GM18951 (cell line): ENCODE results near the gene SPTBN1.
A peak's percentile ranks its signal among the peaks of the same experiment; 100 is the strongest.

Experiments used
- POLR2A ChIP-seq: IDR thresholded peaks from 4 replicates; pipeline ENCODE4 v1.6.1; 2011; ENCODE audit warnings: mild to moderate bottlenecking; ENCODE audit not compliant: insufficient read length, insufficient read depth; ENCODE audit errors: extremely low read depth
- in situ Hi-C: fragments of 300-500 bp; cut with MboI; formaldehyde crosslinking; loops from one replicate; pipeline ENCODE4 v1.12.0; 2022; ENCODE audit warnings: low sequenced_read_pairs, mixed read lengths, inconsistent platforms; ENCODE audit not compliant: unreplicated experiment

Gene SPTBN1

GRCh38 chr2:54579061-54579681 lies 123.0 kb downstream of the SPTBN1 start:
- in situ Hi-C loops: loop anchor here (5.0 to 10.0 kb wide), 2 partner anchors 56 to 57 kb away; no protein-coding TSS in a partner anchor
- no peak for TF ChIP-seq POLR2A

- in situ Hi-C loops: loop anchor here (5.0 to 10.0 kb wide), 2 partner anchors 55 to 58 kb away; no protein-coding TSS in a partner anchor
- TF ChIP-seq POLR2A: peak; percentile 26
These were observed 123.8 kb downstream of the SPTBN1 start for GRCh38 chr2:54579682-54580620.

GRCh38 chr2:54581326-54582039 lies 125.4 kb downstream of the SPTBN1 start:
- in situ Hi-C loops: no loop called here
- no peak for TF ChIP-seq POLR2A

GRCh38 chr2:54582987-54583386 lies 126.9 kb downstream of the SPTBN1 start:
- in situ Hi-C loops: no loop called here
- no peak for TF ChIP-seq POLR2A

- in situ Hi-C loops: no loop called here
- TF ChIP-seq POLR2A: no peak
These were observed 128.5 kb downstream of the SPTBN1 start for GRCh38 chr2:54584598-54584997.

GRCh38 chr2:54585136-54585733 lies 129.1 kb downstream of the SPTBN1 start:
- no peak for TF ChIP-seq POLR2A
- in situ Hi-C loops: no loop called here

- in situ Hi-C loops: no loop called here
- TF ChIP-seq POLR2A: no peak
These were observed 129.9 kb downstream of the SPTBN1 start for GRCh38 chr2:54586062-54586461.

- in situ Hi-C loops: no loop called here
- no peak for TF ChIP-seq POLR2A
These were observed 130.4 kb downstream of the SPTBN1 start for GRCh38 chr2:54586494-54586893.

GRCh38 chr2:54587171-54588016 lies 131.3 kb downstream of the SPTBN1 start:
- TF ChIP-seq POLR2A: no peak
- in situ Hi-C loops: no loop called here

GRCh38 chr2:54588244-54588899 lies 132.2 kb downstream of the SPTBN1 start:
- in situ Hi-C loops: no loop called here

GRCh38 chr2:54589038-54589339 lies 132.9 kb downstream of the SPTBN1 start:
- TF ChIP-seq POLR2A: no peak
- in situ Hi-C loops: no loop called here

More at GRCh38 chr2:54588244-54588899, 132.2 kb downstream of the SPTBN1 start:
- no peak for TF ChIP-seq POLR2A
